Fibroblast of gingiva (primary cell): Measurements from ENCODE around the gene GPC4.
"Not testable (repeated sequence)": the region's sequence is repeated elsewhere in the genome, so short reads cannot be mapped to it uniquely, and the experiment has no call there.

Experiments used
- DNase-seq: peaks from one replicate; pipeline ENCODE4 v3.0.0-alpha.2; 2011; ENCODE audit warnings: low read depth

The GPC4 gene

GRCh38 chrX:133305348-133305747 is 109.9 kb downstream of the GPC4 start:
- no peak for DNase-seq

- DNase-seq = no peak
These were observed 112.4 kb downstream of the GPC4 start for GRCh38 chrX:133302775-133303445.

- DNase-seq = no peak
These were observed 114.7 kb downstream of the GPC4 start for GRCh38 chrX:133300591-133300990.

DNA sequence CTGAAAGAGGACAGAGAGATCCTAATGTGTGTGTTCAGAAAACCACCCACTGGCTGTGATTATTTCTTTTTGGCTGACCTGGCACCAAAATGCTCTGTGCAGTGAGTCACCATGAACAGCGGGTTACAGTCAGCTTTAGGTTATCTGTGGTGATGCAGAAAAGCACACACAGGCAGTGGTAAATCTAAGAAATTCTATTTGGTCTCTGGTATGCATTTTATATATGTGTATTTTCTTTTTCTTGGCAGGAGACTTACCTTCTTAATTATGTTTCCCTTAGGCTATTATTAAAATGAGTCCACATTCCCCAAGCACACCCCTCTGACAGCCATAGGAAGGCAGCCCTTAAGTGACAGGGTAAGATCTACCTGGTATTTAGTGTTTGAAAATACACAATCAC is 118.0 kb downstream of the GPC4 start:
- DNase-seq = peak; percentile 14

- no peak for DNase-seq
These were observed 121.2 kb downstream of the GPC4 start for GRCh38 chrX:133294126-133294525.

DNA sequence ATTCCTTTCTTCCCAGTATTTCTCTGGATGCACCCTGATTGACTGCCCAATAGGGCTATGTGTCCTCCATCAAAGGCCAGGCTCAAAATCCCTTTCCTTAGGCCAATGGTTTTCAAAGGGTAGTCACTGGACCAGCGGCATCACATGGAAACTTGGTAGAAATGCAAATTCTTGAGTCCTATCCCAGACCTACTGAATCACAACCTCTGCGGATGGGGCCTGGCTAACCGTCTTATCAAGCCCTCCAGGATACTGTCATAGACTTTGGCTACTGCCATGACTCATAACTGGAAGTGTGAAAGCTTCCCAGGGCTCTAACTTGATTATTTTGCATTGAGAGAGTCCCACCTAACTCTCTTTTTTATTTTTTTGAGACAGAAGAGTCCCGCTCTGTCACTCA is 125.2 kb downstream of the GPC4 start:
- DNase-seq = no peak

DNA sequence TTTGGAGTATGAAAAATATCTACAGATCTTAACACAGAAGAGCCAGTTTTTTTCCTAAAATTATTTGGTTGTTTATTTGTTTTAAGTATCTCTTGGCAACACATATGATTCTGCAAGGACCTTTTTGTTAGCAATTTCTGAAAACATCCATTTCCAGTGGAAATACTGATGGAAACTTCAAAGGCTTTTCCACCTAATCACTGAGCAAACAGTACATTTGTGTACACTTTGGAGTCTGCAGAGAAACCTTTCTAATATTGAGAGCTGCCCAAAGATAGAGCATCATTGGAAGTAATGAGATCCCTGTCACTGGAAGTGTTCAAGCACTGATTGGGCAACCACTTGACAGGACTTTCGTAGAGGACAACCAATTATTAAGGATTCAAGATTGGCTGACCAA is 127.4 kb downstream of the GPC4 start:
- no peak for DNase-seq

- DNase-seq = no peak
These were observed 129.9 kb downstream of the GPC4 start for GRCh38 chrX:133285341-133285740.

GRCh38 chrX:133279112-133279730 is 136.1 kb downstream of the GPC4 start:
- DNase-seq = not testable (repeated sequence)

GRCh38 chrX:133273180-133273579 is 142.1 kb downstream of the GPC4 start:
- DNase-seq = no peak

GRCh38 chrX:133269168-133269567 is 146.1 kb downstream of the GPC4 start:
- DNase-seq = no peak

GRCh38 chrX:133267621-133268020 is 147.7 kb downstream of the GPC4 start:
- DNase-seq = no peak

- DNase-seq = no peak
These were observed 150.0 kb downstream of the GPC4 start for GRCh38 chrX:133265331-133265730.

DNA sequence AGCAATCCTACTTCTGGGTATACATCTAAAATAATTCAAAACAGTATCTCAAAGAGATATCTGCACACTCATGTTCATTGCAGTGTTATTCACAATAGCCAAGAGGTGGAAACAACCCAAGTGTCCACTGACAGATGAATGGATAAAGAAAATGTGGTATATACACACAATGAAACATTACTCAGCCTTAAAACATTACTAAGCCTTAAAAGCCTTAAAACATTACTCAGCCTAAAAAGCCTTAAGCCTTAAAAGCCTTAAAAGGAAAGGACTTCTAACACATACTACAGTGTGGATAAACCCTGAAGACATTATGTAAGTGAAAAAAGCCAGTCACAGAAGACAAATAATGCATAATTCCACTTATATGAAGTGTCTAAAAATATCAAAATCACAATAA is 156.8 kb downstream of the GPC4 start:
- no peak for DNase-seq

- no peak for DNase-seq
These were observed 160.6 kb downstream of the GPC4 start for GRCh38 chrX:133254666-133255065.

GRCh38 chrX:133251204-133251603 is 164.1 kb downstream of the GPC4 start:
- no peak for DNase-seq

- no peak for DNase-seq
These were observed 164.8 kb downstream of the GPC4 start for GRCh38 chrX:133250184-133251100.
